ENCODE measurements around the gene ISM2. TPM values are rescaled to one million over a fixed set of nuclear protein-coding genes. Genes with fewer than 3 reads are reported as not detected.

Gene ISM2
- total and polyA plus RNA-seq, 2 donors (not counting 1 experiment from before 2014, with no cell fraction given) = 0.30 TPM; not detected in 1

DNA sequence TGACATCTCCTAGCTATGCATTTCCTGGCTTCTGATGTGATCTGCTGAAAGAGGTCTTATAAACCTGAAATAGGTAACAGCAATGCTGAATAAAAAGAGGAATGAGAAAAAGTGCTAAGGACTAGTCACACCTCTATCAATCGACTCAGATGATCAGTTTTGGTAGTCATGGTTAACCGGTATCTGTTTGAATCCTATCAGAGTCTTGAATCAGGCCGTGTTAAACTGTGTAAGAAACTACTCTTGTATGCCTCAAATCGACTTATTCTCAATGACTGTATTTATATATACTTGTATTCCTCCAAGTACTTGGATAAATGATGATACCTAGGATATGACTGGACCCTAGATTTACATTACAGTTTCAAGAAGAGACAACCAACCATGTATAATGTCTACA lies 10.8 kb upstream of the ISM2 start:
- H3K27ac Mint-ChIP-seq = no peak overlapping the region
- H4K20me1 ChIP-seq (ENCODE audit: control insufficient read depth, insufficient read depth, low read length, poor library complexity, severe bottlenecking) = no peaks in the 10 kb centered on the region
- WGBS (ENCODE audit: insufficient coverage) = no CpG with 5 or more reads among the region's 4 CpGs
- intact Hi-C loops (cut with micrococcal nuclease) = no loop called here
- ATAC-seq (ENCODE audit: low read depth) (no peak), DNase-seq (no peak)
- no peaks in the 10 kb centered on the region for H3K9me3 Mint-ChIP-seq (ENCODE audit: insufficient read depth)
- no peaks in the 10 kb centered on the region for H3K79me2 ChIP-seq (ENCODE audit: control insufficient read depth, insufficient read depth, low read length)
- no peaks in the 10 kb centered on the region for H3K27me3 Mint-ChIP-seq
- H3K4me3 ChIP-seq (ENCODE audit: control extremely low read depth in 1 of 5, extremely low read depth in 1 of 5, insufficient read depth in 1 of 5, low read depth in 2 of 5, low read length in 4 of 5) = no peak overlapping the region
- TF ChIP-seq, protein P1, sequence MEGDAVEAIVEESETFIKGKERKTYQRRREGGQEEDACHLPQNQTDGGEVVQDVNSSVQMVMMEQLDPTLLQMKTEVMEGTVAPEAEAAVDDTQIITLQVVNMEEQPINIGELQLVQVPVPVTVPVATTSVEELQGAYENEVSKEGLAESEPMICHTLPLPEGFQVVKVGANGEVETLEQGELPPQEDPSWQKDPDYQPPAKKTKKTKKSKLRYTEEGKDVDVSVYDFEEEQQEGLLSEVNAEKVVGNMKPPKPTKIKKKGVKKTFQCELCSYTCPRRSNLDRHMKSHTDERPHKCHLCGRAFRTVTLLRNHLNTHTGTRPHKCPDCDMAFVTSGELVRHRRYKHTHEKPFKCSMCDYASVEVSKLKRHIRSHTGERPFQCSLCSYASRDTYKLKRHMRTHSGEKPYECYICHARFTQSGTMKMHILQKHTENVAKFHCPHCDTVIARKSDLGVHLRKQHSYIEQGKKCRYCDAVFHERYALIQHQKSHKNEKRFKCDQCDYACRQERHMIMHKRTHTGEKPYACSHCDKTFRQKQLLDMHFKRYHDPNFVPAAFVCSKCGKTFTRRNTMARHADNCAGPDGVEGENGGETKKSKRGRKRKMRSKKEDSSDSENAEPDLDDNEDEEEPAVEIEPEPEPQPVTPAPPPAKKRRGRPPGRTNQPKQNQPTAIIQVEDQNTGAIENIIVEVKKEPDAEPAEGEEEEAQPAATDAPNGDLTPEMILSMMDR (IDR thresholded peaks at IDR 0.05) = no peak
- H3K4me3 Mint-ChIP-seq = no peak overlapping the region
- H3K36me3 ChIP-seq (replicated peaks in 1 of 2; ENCODE audit: control extremely low read depth in 1 of 2, control insufficient read depth in 1 of 2, extremely low read depth in 1 of 2, insufficient read depth in 2 of 2, low read length in 1 of 2) = peaks cover 10 to 47% of the 10 kb centered on the region in 2 experiments
- H3K4me2 ChIP-seq (replicated peaks; ENCODE audit: low read depth, low read length, poor library complexity, severe bottlenecking) = no peak overlapping the region
- ChIA-PET POLR2A (no interaction called here), CTCF (no interaction called here)
- no peak overlapping the region for H3K27ac ChIP-seq (ENCODE audit: low read length in 2 of 2)
- no peak overlapping the region for H3K9ac ChIP-seq (ENCODE audit: low read length)
- no peak overlapping the region for H2AFZ ChIP-seq (ENCODE audit: insufficient read depth, low read depth, low read length, poor library complexity, severe bottlenecking)
- no peaks in the 10 kb centered on the region for H3K4me1 Mint-ChIP-seq
- H3K9me3 ChIP-seq (ENCODE audit: control extremely low read depth in 1 of 3, control insufficient read depth in 2 of 3, insufficient read depth in 1 of 3, low read length in 2 of 3) = no peaks in the 10 kb centered on the region
- no peaks in the 10 kb centered on the region for H3K27me3 ChIP-seq (replicated peaks in 1 of 4; ENCODE audit: control extremely low read depth in 1 of 4, control insufficient read depth in 3 of 4, insufficient read depth in 4 of 4, low read length in 3 of 4)
- H3K4me1 ChIP-seq (ENCODE audit: control insufficient read depth in 2 of 2, insufficient read depth in 2 of 2, low read length in 2 of 2) = no peaks in the 10 kb centered on the region

DNA sequence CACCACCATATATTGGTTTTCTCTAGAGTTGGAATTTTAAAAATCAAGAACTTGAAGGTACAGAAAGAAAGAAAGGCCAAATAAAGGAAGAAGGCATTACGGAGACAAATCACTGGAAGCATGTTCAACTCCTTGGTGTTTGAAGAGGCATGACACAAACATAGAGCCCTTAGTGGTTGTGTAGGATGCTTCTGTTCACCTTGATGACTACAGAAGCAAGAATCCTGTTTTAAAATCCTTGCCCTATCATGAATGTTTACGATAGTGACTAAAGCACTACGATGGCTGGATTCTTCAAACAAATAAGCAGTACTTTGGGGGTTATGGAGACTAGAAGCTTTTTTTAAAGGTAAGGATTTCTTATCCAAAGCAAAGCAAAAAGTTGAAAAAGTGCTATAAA lies 10.3 kb upstream of the ISM2 start:
- Histone ChIP-seq H2AFZ (ENCODE audit: insufficient read depth, low read depth, low read length, poor library complexity, severe bottlenecking) (no peak overlapping the region), H3K4me1 (ENCODE audit: control insufficient read depth in 2 of 2, insufficient read depth in 2 of 2, low read length in 2 of 2) (no peaks in the 10 kb centered on the region), H3K4me2 (replicated peaks; ENCODE audit: low read depth, low read length, poor library complexity, severe bottlenecking) (no peak overlapping the region), H4K20me1 (ENCODE audit: control insufficient read depth, insufficient read depth, low read length, poor library complexity, severe bottlenecking) (no peaks in the 10 kb centered on the region), H3K9me3 (ENCODE audit: control extremely low read depth in 1 of 3, control insufficient read depth in 2 of 3, insufficient read depth in 1 of 3, low read length in 2 of 3) (peaks cover 0 to 4% (median 2%) of the 10 kb centered on the region in 3 donors), H3K79me2 (ENCODE audit: control insufficient read depth, insufficient read depth, low read length) (no peaks in the 10 kb centered on the region), H3K27ac (ENCODE audit: low read length in 2 of 2) (no peak overlapping the region), H3K4me3 (ENCODE audit: control extremely low read depth in 1 of 5, extremely low read depth in 1 of 5, insufficient read depth in 1 of 5, low read depth in 2 of 5, low read length in 4 of 5) (no peak overlapping the region), H3K9ac (ENCODE audit: low read length) (no peak overlapping the region), H3K27me3 (replicated peaks in 1 of 4; ENCODE audit: control extremely low read depth in 1 of 4, control insufficient read depth in 3 of 4, insufficient read depth in 4 of 4, low read length in 3 of 4) (no peaks in the 10 kb centered on the region), H3K36me3 (replicated peaks in 1 of 2; ENCODE audit: control extremely low read depth in 1 of 2, control insufficient read depth in 1 of 2, extremely low read depth in 1 of 2, insufficient read depth in 2 of 2, low read length in 1 of 2) (peaks cover 8 to 45% of the 10 kb centered on the region in 2 experiments)
- Mint-ChIP-seq H3K4me1 (no peaks in the 10 kb centered on the region), H3K27ac (no peak overlapping the region), H3K4me3 (no peak overlapping the region), H3K9me3 (ENCODE audit: insufficient read depth) (no peaks in the 10 kb centered on the region), H3K27me3 (no peaks in the 10 kb centered on the region)
- intact Hi-C loops (cut with micrococcal nuclease) = no loop called here
- ATAC-seq (ENCODE audit: low read depth) (no peak), DNase-seq (no peak)
- POLR2A ChIA-PET = no interaction called here
- TF ChIP-seq, protein P1 (IDR thresholded peaks at IDR 0.05) = no peak
- no peak for TF ChIP-seq EZH2 (IDR thresholded peaks at IDR 0.05; ENCODE audit: borderline replicate concordance, insufficient read depth, low read depth, low read length, poor library complexity, severe bottlenecking)
- WGBS (ENCODE audit: insufficient coverage) = no CpG with 5 or more reads among the region's 3 CpGs
- CTCF ChIA-PET = no interaction called here
